Pulmonary artery endothelial cell (primary cell): Measurements from ENCODE around the gene DRG2. TPM values are rescaled to one million over a fixed set of nuclear protein-coding genes. Genes with fewer than 3 reads are reported as not detected.

Experiments
- DNase-seq: peaks from one replicate; pipeline ENCODE4 v3.0.0-alpha.2; 2011; ENCODE audit warnings: low read depth, low spot score
- total RNA-seq: library from RNA; depleted of rRNA; stranded (reverse); fragments of >200 nt; gene quantifications from 2 replicates; pipeline ENCODE4 v1.2.3, GENCODE V29; 2014

DRG2 gene
- total RNA-seq, 1 donor from 2014 or later = 38.1 TPM

DNA sequence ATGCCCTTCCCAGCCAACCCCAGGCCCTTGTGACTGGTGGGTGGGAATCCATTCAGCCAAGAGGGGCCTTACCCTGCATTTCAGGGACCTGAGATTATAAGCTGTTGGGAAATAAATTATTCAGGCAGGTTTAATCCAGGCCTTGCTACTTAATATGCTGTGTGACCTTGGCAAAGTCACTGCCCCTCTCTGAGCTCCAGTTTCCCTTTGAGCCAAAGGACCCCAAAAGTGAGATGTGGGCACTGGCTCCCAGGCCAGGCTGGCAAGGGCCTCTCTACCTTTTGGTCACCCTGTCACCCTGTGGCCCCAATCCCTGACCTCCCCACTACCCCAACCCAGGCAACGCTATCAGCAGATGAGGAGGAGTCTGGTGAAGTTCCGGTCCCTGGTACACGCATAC lies 54.7 kb downstream of the DRG2 start:
- no peak for DNase-seq

DNA sequence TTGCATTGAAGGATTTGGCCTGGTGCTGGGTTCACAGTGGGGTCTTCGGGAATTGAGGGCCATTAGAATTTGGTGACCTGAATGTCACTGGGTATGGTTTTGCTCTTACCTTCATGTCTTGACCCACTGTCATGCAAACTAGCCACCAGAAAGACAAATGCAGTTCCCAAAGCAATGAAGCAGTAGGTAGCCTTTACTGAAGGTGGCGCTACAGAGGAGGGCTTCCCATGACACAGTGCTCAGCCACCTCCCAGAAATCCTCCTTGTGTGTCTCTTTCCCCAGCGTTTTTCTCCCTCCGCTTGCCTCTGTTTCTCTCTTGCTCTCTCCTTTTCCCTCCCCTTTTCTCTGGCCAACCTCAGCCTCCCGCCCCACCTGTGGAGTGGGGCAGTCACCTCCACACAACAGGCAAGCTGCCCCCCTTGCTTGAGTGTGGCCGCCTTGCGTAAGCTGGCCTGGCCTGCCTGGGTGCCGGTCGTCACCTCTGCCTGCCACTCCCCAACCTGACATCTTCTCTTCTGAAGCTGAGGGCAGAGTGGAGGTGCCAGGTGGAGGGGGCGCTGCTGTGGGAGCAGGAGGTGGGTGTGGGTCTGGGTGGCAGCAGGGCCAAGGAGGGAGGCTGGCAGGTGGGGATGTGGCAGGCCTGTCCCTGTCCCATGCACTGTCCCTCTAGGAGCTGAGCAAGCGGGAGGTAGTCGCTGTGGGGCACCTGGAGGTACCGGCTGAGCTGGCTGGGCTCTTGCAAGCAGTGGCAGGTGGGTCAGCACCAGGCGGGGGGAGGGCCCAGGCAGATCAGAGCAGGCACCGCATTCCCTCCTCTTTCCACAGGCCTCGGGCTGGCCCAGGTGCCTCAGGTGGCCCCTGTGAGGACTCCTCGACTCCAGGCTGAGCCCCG lies 55.5 kb downstream of the DRG2 start:
- no peak for DNase-seq

DNA sequence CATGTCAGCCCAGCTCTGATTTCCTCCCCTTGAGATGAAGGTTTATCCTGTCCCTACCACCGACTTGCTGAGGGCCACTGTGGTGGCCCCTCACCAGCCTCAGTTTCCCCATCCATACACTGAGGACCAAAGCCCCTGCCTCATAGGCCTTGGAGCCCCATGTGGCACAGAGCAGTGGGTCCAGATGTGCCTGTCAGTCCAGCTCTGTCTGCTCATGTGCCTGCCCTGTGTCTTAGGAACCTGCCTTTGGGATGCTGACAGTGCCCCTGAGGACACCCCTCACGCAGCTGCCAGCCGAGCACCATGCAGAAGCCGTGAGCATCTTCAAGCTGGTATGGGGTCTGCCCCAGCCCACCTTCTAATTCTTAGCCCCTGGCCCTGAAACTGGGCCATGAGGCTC lies 56.5 kb downstream of the DRG2 start:
- DNase-seq = no peak

DNA sequence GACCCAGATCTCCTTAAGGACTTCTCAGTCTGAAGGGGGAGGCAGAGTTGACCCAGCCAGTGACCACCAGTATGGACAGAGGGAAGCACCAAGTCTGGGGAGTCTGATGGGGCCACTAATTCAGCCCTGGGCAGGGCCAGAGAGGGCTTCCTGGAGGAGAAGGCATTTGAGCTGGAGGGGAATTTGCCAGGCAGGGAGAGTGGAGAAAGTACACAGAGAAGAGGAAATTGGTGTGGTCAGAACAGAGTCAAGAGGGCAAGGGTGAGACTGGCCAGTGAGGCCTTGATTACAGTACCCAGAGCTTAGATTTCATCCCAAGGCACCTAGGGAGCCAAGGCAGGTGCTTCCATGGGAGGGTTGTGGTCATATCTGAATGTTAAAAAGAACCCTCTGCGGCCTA lies 57.1 kb downstream of the DRG2 start:
- DNase-seq = no peak

DNA sequence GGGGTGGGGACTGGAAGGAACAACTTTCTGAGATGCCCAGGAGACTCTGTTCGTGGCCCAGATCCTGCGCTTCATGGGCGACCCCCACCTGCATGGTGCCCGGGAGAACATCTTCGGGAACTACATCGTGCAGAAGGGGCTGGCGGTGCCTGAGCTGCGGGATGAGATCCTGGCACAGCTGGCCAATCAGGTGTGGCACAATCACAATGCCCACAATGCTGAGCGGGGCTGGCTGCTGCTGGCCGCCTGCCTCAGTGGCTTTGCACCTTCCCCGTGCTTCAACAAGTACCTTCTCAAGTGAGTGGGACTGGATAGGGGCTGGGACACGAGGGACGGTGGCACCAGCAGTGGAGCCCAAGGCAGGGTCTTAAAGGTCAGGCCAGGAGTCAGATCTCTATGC lies 58.1 kb downstream of the DRG2 start:
- DNase-seq = no peak

DNA sequence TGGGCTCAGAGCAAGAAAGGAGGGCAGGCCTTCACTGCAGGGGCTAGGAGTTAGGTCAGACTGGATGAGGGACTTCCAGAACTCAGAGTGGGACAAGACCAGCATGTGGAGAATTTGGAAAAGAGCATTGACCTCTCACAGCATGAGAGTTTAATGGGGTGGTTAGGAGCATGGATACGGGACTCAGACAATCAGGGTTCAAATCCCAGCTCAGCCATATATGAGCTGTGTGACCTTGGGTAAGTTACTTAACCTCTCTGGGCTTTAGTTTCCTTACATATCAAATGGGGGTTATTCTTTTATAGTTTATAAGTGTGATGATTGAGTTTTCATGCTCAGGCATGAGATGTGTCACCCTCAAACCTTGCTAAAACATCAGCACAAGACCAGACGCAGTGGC lies 58.5 kb downstream of the DRG2 start:
- no peak for DNase-seq

DNA sequence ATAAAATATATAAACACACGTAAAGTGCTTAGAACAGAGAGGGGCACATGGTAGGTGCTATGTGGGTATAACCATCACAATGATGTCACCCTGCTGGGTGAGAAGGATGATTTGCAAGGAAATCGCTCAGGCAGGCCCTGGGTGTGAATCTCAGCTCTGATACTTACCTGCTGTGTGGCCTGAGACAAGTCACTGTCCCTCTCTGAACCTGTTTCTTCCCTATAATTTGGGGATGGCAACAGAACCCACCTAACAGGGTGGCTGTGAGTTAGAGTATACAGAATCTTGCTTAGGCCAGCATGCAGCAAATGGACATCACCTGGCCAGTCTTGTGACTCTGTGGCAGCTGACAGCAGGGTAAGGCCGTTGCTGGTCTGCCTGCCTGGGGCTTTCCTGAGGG lies 59.2 kb downstream of the DRG2 start:
- DNase-seq = no peak

DNA sequence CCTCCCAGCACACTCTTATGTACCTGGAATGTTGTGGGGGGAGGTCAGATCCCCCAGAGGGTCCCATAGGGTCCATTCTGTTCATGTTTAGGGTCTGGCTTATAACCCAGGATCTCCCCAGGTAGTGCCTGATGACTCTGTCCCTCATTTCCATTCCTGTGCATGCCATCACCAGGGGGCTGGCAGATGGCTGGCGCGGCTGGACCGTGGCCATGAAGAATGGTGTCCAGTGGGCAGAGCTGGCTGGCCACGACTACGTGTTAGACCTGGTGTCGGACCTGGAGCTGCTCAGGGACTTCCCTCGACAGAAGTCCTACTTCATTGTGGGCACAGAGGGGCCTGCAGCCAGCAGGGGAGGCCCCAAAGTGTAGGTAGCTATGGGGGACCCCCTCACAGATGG lies 60.8 kb downstream of the DRG2 start:
- no peak for DNase-seq

DNA sequence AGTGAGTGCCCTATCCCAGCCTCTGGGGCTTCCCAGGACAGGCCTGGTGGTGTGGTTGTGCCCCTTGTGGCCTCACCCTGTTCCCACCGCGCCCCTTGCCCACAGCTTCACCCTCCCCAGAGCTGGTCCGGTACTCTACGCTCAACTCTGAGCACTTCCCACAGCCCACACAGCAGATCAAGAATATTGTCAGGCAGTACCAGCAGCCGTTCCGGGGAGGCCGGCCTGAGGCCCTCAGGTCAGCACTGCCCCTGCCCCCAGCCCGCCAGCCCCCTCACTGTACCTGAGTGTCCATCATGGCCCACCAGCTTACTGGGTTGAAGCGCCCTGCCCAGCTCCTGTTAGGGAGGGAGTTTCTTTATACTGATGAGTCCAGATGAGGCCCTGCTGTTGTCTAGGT lies 63.5 kb downstream of the DRG2 start:
- DNase-seq = no peak

DNA sequence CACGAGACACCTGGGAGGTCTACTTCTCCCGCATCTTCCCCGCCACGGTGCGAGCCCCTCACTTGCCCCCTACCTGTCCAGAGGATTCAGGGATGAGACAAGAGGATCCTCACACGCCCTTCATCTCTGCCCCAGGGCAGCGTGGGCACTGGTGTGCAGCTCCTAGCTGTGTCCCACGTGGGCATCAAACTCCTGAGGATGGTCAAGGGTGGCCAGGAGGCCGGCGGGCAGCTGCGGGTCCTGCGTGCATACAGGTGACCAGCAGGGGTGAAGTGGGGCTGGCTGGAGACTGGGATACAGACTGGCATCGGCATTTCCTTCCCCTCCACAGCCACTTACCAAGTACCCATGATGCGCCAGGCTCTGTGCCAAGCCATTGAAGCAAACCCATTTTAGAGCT lies 67.4 kb downstream of the DRG2 start:
- DNase-seq = no peak

DNA sequence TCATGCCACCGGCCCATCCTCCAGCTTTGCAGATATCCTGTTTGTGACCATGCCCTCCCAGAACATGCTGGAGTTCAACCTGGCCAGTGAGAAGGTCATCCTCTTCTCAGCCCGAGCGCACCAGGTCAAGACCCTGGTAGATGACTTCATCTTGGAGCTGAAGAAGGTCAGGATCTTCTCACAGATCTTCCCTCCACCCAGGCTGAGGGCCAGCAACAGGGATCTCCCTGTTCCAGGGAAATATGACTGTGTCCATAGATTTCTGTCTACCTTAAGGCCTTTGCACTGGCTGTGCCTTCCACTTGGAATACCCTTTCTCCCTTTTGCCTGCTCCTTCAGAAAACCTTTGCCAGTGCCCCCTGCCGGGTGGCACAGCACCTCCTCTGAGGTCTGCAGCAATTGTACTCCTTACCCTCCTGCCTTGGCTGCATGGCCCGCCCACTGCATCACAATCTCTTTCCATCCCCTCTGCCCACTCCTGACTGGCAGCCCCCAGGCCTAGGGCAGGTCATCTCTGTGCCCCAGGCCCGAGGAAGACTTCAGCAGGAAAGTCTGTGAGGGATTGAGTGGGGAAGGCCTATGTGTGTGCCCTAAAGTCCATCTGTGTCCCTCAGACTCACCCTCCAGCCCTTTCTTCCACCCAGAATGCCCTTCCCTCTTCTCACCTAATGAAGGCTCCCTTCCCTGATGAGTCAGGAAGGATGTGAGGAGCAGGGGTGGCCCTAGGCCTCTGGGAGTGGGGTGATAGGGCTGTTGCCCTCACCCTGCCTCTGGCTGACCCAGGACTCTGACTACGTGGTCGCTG lies 68.6 kb downstream of the DRG2 start:
- DNase-seq = no peak

DNA sequence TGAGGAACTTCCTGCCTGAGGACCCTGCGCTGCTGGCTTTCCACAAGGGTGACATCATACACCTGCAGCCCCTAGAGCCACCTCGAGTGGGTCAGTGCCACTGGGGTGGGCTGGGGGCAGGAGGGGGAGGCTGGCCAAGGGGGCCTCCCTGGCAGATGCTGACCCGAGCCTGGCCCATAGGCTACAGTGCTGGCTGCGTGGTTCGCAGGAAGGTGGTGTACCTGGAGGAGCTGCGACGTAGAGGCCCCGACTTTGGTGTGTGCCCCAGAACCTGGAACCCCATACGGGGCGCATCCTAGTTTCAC lies 69.2 kb downstream of the DRG2 start:
- no peak for DNase-seq

Other genes starting within 250 kb of the DRG2 start
- 14.3 and 19.8 TPM in 2 replicates for gene TOM1L2, start 115.5 kb upstream of the DRG2 start, total RNA-seq
- gene DRC3, start 115.1 kb upstream of the DRG2 start, total RNA-seq = 1.1 TPM in 2 replicates
- 21.2 and 23.3 TPM in 2 replicates for gene ATPAF2, start 48.8 kb upstream of the DRG2 start, total RNA-seq
- 6.1 and 7.9 TPM in 2 replicates for gene GID4, start 48.5 kb upstream of the DRG2 start, total RNA-seq
- gene MYO15A, start 20.8 kb downstream of the DRG2 start, total RNA-seq = 0.07 and 0.20 TPM in 2 replicates
- 97.3 and 132 TPM in 2 replicates for gene ALKBH5, start 95.9 kb downstream of the DRG2 start, total RNA-seq
- 35.4 and 36.4 TPM in 2 replicates for gene LLGL1, start 137.7 kb downstream of the DRG2 start, total RNA-seq
- gene FLII, start 170.8 kb downstream of the DRG2 start, total RNA-seq = 515 and 631 TPM in 2 replicates
- gene MIEF2, start 172.7 kb downstream of the DRG2 start, total RNA-seq = 10.6 and 16.7 TPM in 2 replicates
- gene TOP3A, start 227.0 kb downstream of the DRG2 start, total RNA-seq = 21.6 and 26.6 TPM in 2 replicates
- gene SMCR8, start 227.3 kb downstream of the DRG2 start, total RNA-seq = 17.8 and 20.0 TPM in 2 replicates